Stimulated activated naive CD4-positive, alpha-beta T cell treated with Interleukin-2 at 50 U/mL for 16 hours (primary cell): ENCODE results near the gene EID3.
"Not testable (repeated sequence)": the region's sequence is repeated elsewhere in the genome, so short reads cannot be mapped to it uniquely, and the experiment has no call there.

Experiments used
- DNase-seq: peaks from one replicate; lab custom pipeline; 2025; lab: John Stamatoyannopoulos, UW

EID3 gene

DNA sequence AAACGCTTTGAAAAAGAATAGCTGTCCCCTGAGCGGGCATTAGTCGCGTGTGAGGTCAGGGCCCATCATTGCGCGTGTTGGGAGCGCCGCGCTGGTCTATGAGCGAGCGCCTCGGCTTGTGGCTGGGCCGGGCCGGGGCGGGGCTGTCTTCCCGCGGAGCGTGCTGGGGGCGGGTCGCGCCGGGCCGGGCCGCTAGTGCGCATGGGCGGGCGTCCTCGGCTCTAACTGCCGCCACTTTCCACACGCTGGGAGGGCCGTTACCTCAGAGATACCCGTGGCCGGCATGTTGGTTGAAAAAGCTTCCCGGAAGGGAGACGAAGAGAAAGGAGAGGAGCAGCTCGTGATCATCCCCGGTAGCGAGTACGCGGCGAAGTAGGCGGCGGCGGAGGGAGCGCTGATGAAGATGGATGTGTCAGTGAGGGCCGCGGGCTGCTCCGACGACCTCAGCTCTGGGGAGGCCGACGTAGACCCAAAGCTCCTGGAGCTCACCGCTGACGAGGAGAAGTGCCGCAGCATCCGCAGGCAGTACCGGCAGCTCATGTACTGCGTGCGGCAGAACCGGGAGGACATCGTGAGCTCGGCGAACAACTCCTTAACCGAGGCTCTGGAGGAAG is at the start of gene EID3:
TSS of gene EID3 (plus strand) at position 202 of the 614 bp plus-strand sequence. CDS start at position 398, 196 bp downstream.
- DNase-seq = peak; percentile 88

DNA sequence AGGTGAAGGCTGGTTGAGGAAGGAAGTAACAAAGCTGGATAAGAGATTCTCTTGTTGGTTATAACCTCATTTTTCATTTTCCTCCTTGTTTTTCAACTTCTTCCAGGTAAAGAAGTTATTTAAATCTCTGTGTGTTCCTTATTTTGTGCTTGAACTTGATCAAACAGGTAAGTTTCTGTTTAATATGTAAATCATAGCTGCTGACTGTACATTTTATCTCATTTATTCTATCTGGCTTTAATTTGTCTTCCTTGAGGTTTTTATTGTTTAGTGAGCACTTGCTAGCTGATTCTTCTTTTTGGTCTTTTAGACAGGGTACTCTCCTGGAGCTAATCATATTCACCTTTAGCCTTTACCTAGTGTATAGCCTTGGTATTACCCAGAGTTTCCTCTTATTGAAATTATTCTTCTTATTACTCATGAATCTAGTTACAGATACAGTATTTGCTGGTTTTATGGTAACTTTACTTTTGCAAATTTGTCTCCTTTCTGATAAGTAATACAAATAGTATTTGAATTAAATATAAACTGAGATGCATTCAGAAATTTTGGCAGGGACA is 45.5 kb upstream of the EID3 start:
- no peak for DNase-seq

DNA sequence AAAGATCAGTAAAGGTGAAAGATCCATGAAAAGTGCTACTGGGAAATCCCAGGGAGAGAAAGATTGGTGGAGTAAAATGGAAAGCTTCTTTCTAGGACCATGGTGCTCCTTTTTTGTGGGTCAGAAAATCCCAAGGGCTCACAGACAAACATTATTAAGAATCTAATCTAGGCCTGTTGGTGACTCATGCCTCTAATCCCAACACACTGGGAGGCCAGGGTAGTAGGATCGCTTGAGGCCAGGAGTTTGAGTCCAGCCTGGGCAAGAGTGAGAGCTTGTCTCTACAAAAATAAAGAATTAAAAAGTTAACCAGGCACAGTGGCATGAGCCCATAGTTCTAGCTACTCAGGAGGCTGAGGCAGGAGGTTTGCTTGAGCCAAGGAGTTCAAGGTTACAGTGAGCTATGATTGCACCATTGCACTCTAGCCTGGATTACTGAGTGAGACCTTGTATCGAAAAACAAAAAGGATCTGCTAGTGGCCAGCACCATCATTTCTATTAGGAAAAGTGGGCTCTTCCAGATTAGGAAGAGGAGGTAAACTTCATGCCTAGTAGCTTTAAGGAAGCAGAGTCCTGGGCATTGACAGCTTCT is 45.0 kb upstream of the EID3 start:
- no peak for DNase-seq

DNA sequence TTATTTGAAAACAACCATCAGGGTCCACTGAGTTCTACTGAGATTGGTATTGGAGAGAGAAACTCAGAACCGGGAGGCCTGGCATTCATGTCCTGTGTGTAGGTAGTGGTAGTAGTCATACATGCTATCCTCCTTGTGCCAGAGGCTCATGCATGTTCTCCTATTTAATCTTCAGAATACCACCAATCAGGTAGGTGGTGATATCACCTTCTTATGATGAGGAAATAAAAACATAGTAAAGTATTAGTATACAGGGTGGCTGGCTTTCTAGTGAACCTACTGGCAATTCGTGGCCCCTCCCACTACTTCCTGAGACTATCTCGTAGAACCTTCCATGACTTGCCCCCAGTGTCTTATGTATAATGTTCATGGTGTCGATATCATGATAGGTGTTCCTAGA is 40.5 kb upstream of the EID3 start:
- DNase-seq = no peak

DNA sequence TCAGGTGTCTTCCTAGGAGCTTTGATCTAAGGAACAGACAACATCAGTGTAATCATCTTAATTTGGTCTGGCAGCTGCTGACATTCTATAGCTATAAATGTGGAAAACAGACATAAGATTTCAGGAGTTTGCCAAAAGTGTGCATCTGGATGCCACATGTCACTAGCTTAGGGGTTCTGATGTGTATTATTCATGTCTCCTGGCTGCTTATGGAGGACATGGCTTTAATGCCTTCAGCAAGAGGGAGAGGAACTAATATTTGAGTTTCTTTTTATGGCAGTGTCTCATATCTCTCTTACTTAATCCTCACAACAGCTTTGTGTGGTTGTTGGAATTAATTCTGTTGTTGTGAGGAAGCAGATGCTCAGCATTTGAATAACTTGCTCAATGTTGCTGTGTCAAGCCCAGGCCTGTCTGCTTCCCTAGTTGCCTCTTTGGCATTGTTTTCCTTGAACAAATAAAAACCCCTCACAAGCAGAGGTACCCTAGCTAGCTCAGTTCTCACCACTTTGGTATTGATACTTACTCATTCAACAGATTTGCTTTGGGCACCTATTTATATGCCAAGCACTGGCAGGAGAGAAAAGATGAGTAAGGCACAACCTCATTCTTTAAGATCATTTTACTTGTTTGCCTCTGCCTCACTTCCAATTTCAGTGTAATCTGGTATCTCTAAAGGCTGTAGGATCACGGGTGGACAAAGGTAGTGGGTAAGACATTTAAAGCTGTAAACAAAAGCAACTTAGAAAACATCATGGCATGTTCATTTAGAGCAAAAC is 39.8 kb upstream of the EID3 start:
- DNase-seq = no peak

DNA sequence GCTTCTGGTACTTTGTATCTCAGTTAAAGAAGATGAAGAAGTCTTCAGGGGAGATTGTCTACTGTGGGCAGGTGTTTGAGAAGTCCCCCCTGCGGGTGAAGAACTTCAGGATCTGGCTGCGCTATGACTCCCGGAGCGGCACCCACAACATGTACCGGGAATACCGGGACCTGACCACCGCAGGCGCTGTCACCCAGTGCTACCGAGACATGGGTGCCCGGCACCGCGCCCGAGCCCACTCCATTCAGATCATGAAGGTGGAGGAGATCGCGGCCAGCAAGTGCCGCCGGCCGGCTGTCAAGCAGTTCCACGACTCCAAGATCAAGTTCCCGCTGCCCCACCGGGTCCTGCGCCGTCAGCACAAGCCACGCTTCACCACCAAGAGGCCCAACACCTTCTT is 38.1 kb upstream of the EID3 start:
- DNase-seq = not testable (repeated sequence)

DNA sequence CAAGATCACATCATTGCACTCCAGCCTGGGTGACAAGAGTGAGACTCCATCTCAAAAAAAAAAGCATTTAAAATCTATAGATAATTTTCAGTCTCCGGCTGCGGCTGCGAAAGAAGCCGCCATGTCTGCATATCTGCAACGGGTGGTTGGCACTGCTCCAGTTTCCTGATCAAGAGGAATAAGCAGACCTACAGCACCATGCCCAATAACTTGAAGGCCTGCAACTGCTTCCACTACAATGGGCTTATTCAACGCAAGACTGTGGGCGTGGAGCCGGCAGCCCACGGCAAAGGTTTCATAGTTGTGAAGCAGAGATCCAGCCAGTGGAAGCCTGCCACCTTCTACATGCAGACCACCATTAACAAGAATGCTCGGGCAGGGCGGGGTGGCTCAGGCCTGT is 30.6 kb upstream of the EID3 start:
- DNase-seq = no peak

DNA sequence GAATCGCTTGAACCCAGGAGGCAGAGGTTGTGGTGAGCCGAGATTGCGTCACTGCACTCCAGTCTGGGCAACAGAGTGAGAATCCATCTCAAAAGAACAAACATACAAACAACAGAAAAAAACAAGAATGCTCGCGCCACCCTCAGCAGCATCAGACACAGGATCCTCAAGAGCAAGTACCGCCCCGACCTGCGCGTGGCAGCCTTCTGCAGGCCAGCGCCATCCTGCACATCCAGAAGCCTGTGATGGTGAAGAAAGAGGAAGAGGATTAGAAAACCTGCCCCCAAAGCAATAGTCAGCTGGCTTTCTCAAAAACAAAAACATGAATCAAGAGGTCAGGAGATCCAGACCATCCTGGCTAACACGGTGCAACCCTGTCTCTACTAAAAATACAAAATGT is 30.0 kb upstream of the EID3 start:
- no peak for DNase-seq

DNA sequence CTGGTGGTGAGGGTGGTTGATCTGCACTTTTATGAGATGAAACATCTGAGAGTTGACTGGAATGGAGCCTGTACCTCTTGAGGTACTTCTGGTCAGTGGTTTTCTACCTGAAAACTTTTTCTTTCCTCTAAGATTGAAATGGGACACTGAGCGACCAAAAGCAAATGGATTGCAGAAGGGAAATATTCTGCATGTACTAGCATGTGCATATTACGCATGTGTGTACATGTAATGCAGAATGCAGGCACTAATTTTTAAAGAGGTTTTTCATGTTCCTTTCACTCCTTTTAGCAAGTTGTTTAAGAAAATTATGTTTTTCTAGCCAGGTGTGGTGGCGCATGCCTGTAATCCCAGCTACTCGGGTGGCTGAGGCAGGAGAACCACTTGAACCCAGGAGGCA is 28.7 kb upstream of the EID3 start:
- no peak for DNase-seq

DNA sequence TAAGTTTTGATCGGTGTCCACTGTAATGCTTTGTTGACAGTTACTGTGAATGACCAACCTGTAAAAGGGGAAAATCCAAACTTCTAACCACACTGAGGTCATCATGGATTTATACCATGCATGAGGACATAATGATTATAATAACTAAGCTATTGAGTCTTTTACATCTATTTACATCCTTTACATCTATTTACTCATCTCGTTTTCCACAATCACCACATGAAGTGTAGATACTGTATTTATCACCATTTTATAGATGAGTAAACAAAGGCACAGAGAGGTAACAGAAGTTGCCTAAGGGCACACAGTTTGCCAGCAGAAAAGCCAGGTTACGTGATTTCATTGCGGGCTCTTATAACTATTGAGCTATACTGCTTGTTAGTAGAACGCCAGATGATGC is 27.9 kb upstream of the EID3 start:
- no peak for DNase-seq

DNA sequence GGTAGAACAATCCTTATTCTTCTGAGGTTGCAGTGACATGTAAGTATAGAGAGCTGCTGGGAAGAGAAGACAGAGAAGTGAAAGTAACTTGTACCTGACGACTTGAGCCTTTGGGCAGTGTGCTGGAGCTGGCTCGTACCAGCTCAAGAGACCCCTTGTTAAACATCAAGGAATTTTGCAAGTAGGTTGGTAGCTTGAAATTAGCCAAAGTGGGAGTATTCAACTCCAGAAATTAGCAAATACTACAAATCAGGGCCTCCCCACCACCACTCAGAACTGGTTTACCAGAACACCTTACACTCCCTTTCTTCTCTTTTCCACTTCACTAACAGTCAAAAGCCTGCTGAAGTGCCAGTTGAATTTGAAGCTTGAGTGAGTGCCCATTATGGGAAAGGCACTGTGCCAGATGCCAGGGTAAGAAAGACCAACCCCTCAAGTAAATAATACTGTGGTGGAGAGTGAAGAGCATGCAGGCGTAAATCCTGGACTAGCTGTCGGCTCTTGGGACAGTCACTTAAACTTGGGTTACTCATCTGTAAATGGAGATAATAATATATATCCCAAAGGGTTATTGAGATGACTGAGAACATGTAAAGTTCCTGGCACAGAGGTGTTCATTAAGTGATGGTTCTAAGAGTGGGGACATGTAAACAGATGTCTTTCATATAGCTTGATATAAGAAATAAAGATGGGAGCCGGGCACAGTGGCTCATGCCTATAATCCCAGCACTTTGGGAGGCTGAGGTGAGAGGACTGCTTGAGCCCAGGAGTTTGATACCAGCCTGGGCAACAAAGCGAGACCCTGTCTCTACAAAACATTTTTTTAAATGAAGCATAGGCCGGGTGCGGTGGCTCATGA is 27.0 kb upstream of the EID3 start:
- DNase-seq = no peak

DNA sequence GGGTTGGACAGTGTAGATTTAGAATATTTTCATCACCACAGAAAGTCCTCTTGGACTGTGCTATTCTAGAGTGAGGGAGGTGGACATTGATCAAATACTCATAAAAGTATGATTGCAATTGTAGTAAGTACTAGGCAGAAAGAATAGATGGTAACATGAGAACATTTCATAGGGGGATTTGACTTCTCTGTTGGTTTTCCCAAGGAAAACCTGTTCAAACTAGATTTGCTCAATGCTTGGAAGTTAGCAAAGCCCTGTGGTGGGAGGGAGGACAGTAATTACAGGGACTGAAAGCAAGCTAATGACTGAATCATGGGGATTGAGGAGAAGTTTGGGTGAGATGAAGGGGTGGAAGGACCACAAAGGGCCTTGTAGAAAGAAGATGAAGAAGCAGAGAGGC is 24.4 kb upstream of the EID3 start:
- no peak for DNase-seq

DNA sequence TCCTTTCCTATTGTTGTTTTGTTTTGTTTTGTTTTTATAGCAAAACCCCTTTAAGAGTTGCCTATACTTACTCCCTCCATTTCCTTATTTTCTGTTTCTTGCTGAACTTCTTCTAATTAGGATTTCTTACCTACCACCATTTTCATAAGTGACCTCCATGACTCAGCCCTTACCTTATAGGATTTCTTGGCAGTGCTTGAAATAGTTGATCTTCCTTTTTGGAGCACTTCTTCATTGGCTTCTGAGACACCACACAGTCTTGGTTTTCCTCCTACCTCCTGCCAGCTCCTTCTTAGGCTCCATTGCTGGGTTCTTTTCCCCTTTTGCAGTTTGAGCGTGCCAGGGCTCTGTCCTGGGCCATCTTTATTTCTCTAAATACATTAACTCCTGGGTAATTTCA is 23.4 kb upstream of the EID3 start:
- DNase-seq = no peak

DNA sequence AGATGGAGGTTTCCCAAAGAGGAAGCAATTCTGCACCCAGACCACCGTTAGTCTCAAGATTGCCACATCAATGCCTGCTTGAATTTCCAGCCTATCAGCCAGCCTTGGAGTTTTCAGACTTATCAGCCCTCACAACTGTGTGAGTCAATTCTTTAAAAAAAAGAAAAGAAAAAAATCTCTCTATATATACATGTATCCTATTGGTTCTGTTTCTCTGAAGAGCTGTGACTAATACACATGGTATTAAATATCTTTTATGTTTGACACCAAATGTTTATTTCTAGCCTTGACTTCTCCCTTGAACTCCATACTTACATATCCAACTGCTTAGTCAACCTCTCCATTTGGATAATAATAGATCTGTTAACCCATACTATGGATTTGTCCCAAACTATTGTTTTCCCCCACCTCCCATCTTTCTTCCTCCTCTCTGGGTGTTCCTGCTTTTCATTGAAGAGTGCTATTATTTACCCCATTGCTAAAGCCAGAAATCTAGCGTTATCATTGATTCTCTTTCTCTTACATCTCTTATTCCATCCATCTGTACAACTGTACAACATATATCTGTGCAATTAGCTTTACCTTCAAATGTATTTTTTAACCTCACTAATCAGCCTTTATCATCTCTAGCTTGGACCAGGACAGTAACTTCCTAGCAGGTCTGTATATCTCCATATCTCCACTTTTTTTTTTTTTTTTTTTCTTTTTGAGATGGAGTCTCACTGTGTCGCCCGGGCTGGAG is 22.7 kb upstream of the EID3 start:
- no peak for DNase-seq

DNA sequence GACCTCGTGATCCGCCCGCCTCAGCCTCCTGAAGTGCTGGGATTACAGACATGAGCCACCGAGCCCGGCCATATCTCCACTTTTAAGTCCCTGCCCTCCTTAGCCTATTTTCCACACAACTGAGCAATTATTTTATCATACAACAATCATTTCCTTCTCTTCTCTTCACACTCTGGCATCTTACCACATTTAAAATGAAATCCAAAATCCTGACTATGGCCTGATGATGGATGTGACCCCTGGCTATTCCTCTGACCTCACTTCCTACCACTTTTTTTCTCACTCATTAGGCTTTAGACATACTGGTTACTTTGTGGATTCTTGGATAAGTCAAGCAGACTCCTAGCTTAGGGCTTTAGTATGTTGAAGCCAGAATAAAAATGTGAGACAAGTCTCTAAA is 21.9 kb upstream of the EID3 start:
- DNase-seq = no peak

DNA sequence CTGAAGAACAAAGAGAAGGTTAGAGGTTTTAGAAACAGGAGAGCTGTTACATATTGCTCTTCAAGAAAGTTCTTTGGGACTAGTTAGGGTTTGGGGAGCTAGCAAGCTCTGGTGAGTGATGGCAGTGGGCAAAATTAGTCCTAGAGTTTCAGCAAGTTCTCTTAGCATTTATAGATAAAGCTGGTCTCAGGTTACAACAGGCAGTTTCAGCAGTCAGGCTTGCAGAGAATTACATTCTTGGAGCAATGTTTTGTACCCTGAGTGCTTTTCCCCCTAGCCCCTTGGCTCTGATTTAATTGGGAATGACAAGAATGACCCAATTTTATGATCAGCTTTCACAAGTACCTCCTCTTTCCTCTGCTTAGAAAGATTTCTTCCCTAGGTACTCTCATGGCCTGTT is 21.4 kb upstream of the EID3 start:
- no peak for DNase-seq

DNA sequence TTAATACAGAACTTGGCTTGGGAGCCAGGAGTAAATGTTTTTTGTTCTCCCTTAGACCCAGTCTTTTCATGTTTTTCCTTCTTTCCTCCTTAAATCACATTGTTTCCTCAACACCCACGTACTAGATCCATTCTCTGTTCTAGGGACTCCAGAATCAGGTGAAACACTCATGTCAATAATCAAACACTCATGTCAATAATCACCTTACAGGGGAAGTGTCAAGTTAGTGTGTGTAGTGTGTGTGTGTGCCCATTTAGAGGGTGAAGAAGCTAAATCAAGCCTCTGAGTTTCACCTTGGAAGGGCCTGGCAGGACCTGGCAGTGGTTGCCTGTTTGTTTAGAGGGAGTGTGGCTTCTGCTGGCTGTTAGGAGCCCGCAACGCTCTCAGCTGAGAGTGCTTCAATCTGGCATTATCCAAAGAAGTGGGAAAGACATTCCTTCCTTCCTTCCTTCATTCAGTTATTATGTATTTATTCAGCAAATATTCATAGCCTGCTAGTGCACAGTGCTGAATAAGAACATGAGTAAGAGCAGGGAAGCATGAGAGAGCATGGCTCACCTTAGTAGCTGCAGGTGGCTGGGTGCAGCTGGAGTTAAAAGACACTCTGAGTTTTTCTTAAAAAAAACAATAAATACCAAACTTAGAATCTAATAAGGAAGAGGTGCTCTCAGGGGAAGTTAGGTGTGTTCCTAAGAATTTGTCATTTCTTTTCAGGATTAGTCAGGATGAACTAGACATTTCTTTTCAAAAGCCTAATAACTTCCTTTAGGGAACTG is 17.6 kb upstream of the EID3 start:
- DNase-seq = no peak

DNA sequence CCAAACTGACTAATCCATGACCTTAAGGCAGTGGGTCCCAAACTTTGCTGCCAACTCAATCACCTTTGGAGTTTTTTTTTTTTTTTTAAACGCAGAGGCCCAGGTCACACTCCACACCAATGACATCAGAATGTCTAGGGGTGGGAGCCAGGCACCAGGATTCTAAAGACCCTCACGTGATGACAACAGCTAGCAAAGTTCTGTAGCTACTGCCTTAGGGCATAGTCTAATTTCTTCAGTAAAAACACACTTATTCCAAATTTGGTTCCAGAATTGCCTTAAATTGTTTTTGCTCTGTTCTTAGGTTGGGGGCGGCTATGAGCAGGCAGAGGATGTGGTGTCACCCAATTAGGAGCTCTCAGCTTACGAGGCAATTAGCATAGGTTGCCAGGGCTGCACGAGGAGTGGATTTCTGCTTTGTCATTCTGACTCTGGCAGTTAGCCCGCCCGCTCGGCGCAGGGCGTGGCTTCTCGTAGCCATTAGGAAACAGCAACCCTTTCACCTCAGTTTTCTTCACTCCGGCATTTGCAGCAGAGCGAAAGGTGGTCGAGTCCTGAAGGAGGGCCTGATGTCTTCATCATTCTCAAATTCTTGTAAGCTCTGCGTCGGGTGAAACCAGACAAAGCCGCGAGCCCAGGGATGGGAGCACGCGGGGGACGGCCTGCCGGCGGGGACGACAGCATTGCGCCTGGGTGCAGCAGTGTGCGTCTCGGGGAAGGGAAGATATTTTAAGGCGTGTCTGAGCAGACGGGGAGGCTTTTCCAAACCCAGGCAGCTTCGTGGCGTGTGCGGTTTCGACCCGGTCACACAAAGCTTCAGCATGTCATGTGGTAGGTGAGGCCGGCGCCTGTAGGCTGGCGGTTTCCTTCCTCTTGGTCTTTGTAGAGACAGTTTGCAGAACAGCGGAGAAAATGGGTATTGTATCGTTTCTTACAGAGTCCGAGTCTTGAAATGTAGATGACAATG is 16.7 kb upstream of the EID3 start:
- DNase-seq = peak; percentile 90

DNA sequence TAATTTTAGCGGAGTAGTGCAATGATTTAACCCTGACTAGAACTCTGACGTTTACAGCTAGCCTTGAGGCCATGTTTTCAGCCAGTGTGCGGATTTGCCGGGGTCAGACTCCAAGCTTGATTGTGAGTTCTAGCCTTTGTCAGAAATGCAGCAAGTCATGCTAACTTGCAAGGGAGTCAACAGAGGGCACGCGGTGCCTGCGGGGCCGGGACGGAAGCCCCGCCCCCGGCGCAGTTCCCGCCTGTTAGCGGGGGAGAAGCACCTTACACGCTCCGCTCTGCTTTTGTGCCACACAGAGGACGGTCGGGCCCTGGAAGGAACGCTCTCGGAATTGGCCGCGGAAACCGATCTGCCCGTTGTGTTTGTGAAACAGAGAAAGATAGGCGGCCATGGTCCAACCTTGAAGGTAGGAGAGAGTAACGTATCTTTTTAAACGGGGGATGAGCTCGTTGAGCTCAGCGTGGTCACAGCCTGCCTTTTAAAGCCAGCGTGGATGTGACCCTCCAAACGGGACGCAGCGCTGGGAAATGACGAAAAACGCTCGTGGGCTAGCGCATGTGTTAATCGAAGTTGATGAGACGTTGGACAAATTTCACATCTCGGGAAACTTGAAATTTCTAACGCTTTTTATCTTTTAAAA is 14.8 kb upstream of the EID3 start:
- peak; percentile 80 for DNase-seq
